H9 (cell line): ENCODE measurements around the gene VCP. TPM values are rescaled to one million over a fixed set of nuclear protein-coding genes. Genes with fewer than 3 reads are reported as not detected.

Source experiments
- DNase-seq: peaks from one replicate; pipeline ENCODE4 v3.0.0-alpha.2; 2017
- H2AFZ ChIP-seq: one replicate; pipeline ENCODE4 v1.6.1; 2013; ENCODE audit warnings: mild to moderate bottlenecking, low read length, control low read depth, moderate library complexity
- H2AK5ac ChIP-seq: 2 replicates; pipeline ENCODE4 v1.6.1; 2013; ENCODE audit warnings: low read length, control low read depth, mixed read lengths; ENCODE audit not compliant: insufficient read length
- H2BK120ac ChIP-seq: one replicate; pipeline ENCODE4 v1.6.1; 2013; ENCODE audit warnings: low read depth, mild to moderate bottlenecking, low read length, control low read depth, inconsistent platforms; ENCODE audit not compliant: poor library complexity, severe bottlenecking
- H2BK12ac ChIP-seq: 2 replicates; pipeline ENCODE4 v1.6.1; 2013; ENCODE audit warnings: low read length, control low read depth, mixed read lengths, low read depth; ENCODE audit not compliant: insufficient read length
- H2BK15ac ChIP-seq: 2 replicates; pipeline ENCODE4 v1.6.1; 2013; ENCODE audit warnings: low read depth, low read length, control low read depth
- H2BK20ac ChIP-seq: one replicate; pipeline ENCODE4 v1.6.1; 2013; ENCODE audit warnings: low read depth, mild to moderate bottlenecking, low read length, control low read depth, inconsistent platforms; ENCODE audit not compliant: poor library complexity, severe bottlenecking
- H2BK5ac ChIP-seq: 2 replicates; pipeline ENCODE4 v1.6.1; 2013; ENCODE audit warnings: low read length, control low read depth, mixed read lengths; ENCODE audit not compliant: insufficient read length
- H3K14ac ChIP-seq: 2 replicates; pipeline ENCODE4 v1.6.1; 2013; ENCODE audit warnings: low read length, control low read depth; ENCODE audit not compliant: insufficient read depth
- H3K18ac ChIP-seq: 2 replicates; pipeline ENCODE4 v1.6.1; 2013; ENCODE audit warnings: low read depth, mild to moderate bottlenecking, mixed read lengths, low read length, control low read depth; ENCODE audit not compliant: insufficient read length
- H3K23ac ChIP-seq: 2 replicates; pipeline ENCODE4 v1.6.1; 2013; ENCODE audit warnings: low read length, control low read depth, mixed read lengths, low read depth; ENCODE audit not compliant: insufficient read length
- H3K23me2 ChIP-seq: 2 replicates; pipeline ENCODE4 v1.6.1; 2013; ENCODE audit warnings: low read depth, mild to moderate bottlenecking, mixed read lengths, low read length, control low read depth; ENCODE audit not compliant: insufficient read length, poor library complexity, severe bottlenecking
- H3K27ac ChIP-seq: 2 replicates; pipeline ENCODE4 v1.5.1; 2013; ENCODE audit warnings: low read length, control low read depth, mixed read lengths, low read depth; ENCODE audit not compliant: insufficient read length
- H3K27me3 ChIP-seq: 2 replicates; pipeline ENCODE4 v1.6.1; 2013; ENCODE audit warnings: low read length, control low read depth, inconsistent platforms; ENCODE audit not compliant: insufficient read depth
- H3K4ac ChIP-seq: 2 replicates; pipeline ENCODE4 v1.6.1; 2013; ENCODE audit warnings: low read depth, mild to moderate bottlenecking, control low read depth, inconsistent platforms, low read length, moderate library complexity
- H3K4me1 ChIP-seq: 2 replicates; pipeline ENCODE4 v1.6.1; 2013; ENCODE audit warnings: low read length, control low read depth, inconsistent platforms; ENCODE audit not compliant: insufficient read depth
- H3K4me2 ChIP-seq: 2 replicates; pipeline ENCODE4 v1.6.1; 2013; ENCODE audit warnings: low read length, control low read depth, mixed read lengths; ENCODE audit not compliant: insufficient read length, insufficient read depth
- H3K56ac ChIP-seq: 2 replicates; pipeline ENCODE4 v1.6.1; 2013; ENCODE audit warnings: low read depth, mild to moderate bottlenecking, mixed read lengths, low read length, control low read depth; ENCODE audit not compliant: insufficient read length
- H3K79me1 ChIP-seq: 2 replicates; pipeline ENCODE4 v1.6.1; 2013; ENCODE audit warnings: low read depth, mild to moderate bottlenecking, moderate library complexity, low read length, control low read depth, inconsistent platforms; ENCODE audit not compliant: insufficient read depth, poor library complexity, severe bottlenecking
- H3K79me2 ChIP-seq: 2 replicates; pipeline ENCODE4 v1.6.1; 2013; ENCODE audit warnings: low read length, control low read depth, inconsistent platforms; ENCODE audit not compliant: insufficient read depth
- H3K9ac ChIP-seq: 2 replicates; pipeline ENCODE4 v1.6.1; 2013; ENCODE audit warnings: low read length, control low read depth, mixed read lengths; ENCODE audit not compliant: insufficient read length; ENCODE audit errors: extremely low read depth
- H3K9me3 ChIP-seq: one replicate; pipeline ENCODE4 v1.6.1; 2013; ENCODE audit warnings: low read depth, low read length, inconsistent platforms; ENCODE audit not compliant: control insufficient read depth
- H3T11ph ChIP-seq: one replicate; pipeline ENCODE4 v1.6.1; 2013; ENCODE audit warnings: mild to moderate bottlenecking, low read length, control low read depth, inconsistent platforms
- H4K20me1 ChIP-seq: one replicate; pipeline ENCODE4 v1.6.1; 2013; ENCODE audit not compliant: control insufficient read depth, insufficient read length, insufficient read depth
- H4K5ac ChIP-seq: 2 replicates; pipeline ENCODE4 v1.6.1; 2013; ENCODE audit warnings: low read depth, mild to moderate bottlenecking, mixed read lengths, low read length, control low read depth; ENCODE audit not compliant: insufficient read length
- H4K8ac ChIP-seq: replicated peaks from 2 replicates; pipeline ENCODE4 v1.6.1; 2013; ENCODE audit warnings: low read length, control low read depth, mixed read lengths, low read depth; ENCODE audit not compliant: insufficient read length
- H4K91ac ChIP-seq: 2 replicates; pipeline ENCODE4 v1.6.1; 2013; ENCODE audit warnings: low read depth, mild to moderate bottlenecking, moderate library complexity, mixed read lengths, low read length, control low read depth; ENCODE audit not compliant: insufficient read length
- H3K27ac Mint-ChIP-seq, 3 experiments: 2 replicates in 2 of 3; 3 replicates in 1 of 3; pipeline ENCODE4 v1.8.0; 2020 to 2021; ENCODE audit warnings: mixed read lengths in 3 of 3, mild to moderate bottlenecking in 1 of 3, moderate library complexity in 1 of 3
- H3K27me3 Mint-ChIP-seq: 2 replicates; pipeline ENCODE4 v1.8.0; 2021; ENCODE audit warnings: low read depth, mild to moderate bottlenecking, moderate library complexity, mixed read lengths
- H3K36me3 Mint-ChIP-seq, 3 experiments: 2 replicates in 2 of 3; 3 replicates in 1 of 3; pipeline ENCODE4 v1.8.0; 2020 to 2021; ENCODE audit warnings: low read depth in 3 of 3, mixed read lengths in 3 of 3; ENCODE audit not compliant: insufficient read depth in 1 of 3
- H3K4me1 Mint-ChIP-seq, 2 experiments: 2 replicates each; pipeline ENCODE4 v1.8.0; 2020; ENCODE audit warnings: mixed read lengths in 2 of 2
- H3K4me3 Mint-ChIP-seq, 2 experiments: 2 replicates in 1 of 2; 3 replicates in 1 of 2; pipeline ENCODE4 v1.8.0; 2020 to 2021; ENCODE audit warnings: mild to moderate bottlenecking in 2 of 2, mixed read lengths in 2 of 2, moderate library complexity in 1 of 2
- H3K9me3 Mint-ChIP-seq, 2 experiments: 2 replicates in 1 of 2; 3 replicates in 1 of 2; pipeline ENCODE4 v1.8.0; 2020; ENCODE audit warnings: mild to moderate bottlenecking in 2 of 2, mixed read lengths in 2 of 2, moderate library complexity in 1 of 2
- WGBS: extraction: QIAGEN DNeasy Blood & Tissue Kit; methylation state at CpG from one replicate; pipeline ENCODE4 v1.1.7; 2013; ENCODE audit warnings: missing lambda C conversion rate, low lambda C conversion rate, mixed read lengths; ENCODE audit not compliant: insufficient read length; ENCODE audit errors: extremely low coverage; 5-methylcytosine and 5-hydroxymethylcytosine counted together
- total RNA-seq: library from RNA; stranded (reverse); gene quantifications from 2 replicates; pipeline ENCODE4 v1.2.1, GENCODE V29; 2021
- TF ChIP-seq, protein P1 (sequence below): fragments of 200-600 bp; sonication (generic); conservative IDR thresholded peaks from 3 replicates; pipeline ENCODE4 v1.8.0; 2021; ENCODE audit warnings: antibody characterized with exemption, mild to moderate bottlenecking

Gene VCP
- total RNA-seq, 1 experiment from 2014 or later = 407 TPM

DNA sequence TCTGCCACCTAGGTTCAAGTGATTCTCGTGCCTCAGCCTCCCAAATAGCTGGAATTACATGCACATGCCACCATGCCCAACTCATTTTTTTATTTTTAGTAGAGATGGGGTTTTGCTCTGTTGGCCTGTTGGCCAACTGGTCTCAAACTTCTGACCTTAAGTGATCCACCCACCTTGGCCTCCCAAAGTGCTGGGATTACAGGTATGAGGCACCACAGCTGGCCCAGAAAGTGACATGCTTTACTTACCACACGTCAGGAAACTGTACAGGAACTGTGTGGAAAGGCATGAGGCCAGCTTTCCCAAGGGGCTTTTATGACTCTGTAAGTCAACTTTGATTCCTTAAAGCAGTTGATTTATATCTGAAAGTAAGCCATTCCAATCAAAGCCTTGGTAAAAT lies 57.9 kb downstream of the VCP start:
- Histone ChIP-seq H2BK15ac (no peak overlapping the region), H2BK120ac (no peak overlapping the region), H3K9ac (no peak overlapping the region), H3K23me2 (no peaks in the 10 kb centered on the region), H2AFZ (no peak overlapping the region), H3K79me1 (no peaks in the 10 kb centered on the region), H3K9me3 (peaks cover 7% of the 10 kb centered on the region), H3T11ph (no peak overlapping the region), H4K20me1 (no peaks in the 10 kb centered on the region), H3K27ac (no peak overlapping the region), H3K79me2 (no peaks in the 10 kb centered on the region), H3K18ac (no peak overlapping the region), H3K4ac (no peak overlapping the region), H4K91ac (no peak overlapping the region), H2BK20ac (no peak overlapping the region), H3K4me1 (no peaks in the 10 kb centered on the region), H3K4me2 (no peak overlapping the region), H2AK5ac (no peak overlapping the region), H3K14ac (no peak overlapping the region), H2BK5ac (no peak overlapping the region), H3K23ac (no peak overlapping the region), H4K5ac (no peak overlapping the region), H2BK12ac (no peak overlapping the region), H3K56ac (no peak overlapping the region), H4K8ac (no peak overlapping the region), H3K27me3 (no peaks in the 10 kb centered on the region)
- TF ChIP-seq, protein P1, sequence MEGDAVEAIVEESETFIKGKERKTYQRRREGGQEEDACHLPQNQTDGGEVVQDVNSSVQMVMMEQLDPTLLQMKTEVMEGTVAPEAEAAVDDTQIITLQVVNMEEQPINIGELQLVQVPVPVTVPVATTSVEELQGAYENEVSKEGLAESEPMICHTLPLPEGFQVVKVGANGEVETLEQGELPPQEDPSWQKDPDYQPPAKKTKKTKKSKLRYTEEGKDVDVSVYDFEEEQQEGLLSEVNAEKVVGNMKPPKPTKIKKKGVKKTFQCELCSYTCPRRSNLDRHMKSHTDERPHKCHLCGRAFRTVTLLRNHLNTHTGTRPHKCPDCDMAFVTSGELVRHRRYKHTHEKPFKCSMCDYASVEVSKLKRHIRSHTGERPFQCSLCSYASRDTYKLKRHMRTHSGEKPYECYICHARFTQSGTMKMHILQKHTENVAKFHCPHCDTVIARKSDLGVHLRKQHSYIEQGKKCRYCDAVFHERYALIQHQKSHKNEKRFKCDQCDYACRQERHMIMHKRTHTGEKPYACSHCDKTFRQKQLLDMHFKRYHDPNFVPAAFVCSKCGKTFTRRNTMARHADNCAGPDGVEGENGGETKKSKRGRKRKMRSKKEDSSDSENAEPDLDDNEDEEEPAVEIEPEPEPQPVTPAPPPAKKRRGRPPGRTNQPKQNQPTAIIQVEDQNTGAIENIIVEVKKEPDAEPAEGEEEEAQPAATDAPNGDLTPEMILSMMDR = no peak
- H3K27ac Mint-ChIP-seq = no peak overlapping the region
- peaks cover 0 to 5% of the 10 kb centered on the region in 2 experiments; a peak in 2 of 4 replicates for H3K4me1 Mint-ChIP-seq
- peaks cover 35 to 60% (median 57%) of the 10 kb centered on the region in 3 experiments for H3K36me3 Mint-ChIP-seq
- H3K27me3 Mint-ChIP-seq = no peaks in the 10 kb centered on the region; the same call in 1 of the 2 replicates
- H3K9me3 Mint-ChIP-seq = peaks cover 46 to 70% of the 10 kb centered on the region in 2 experiments
- no peak overlapping the region for H3K4me3 Mint-ChIP-seq
- WGBS = no CpG with 5 or more reads among the region's 2 CpGs
- DNase-seq = no peak
